CD4-positive, alpha-beta T cell treated with Interleukin-6 for 4 hours (primary cell): ENCODE results near the gene FAM83G.
"Not testable (repeated sequence)": the region's sequence is repeated elsewhere in the genome, so short reads cannot be mapped to it uniquely, and the experiment has no call there.

Experiments
- DNase-seq: peaks from one replicate; pipeline ENCODE4 v3.0.0-alpha.2; 2020; ENCODE audit warnings: mixed read lengths

Gene FAM83G

DNA sequence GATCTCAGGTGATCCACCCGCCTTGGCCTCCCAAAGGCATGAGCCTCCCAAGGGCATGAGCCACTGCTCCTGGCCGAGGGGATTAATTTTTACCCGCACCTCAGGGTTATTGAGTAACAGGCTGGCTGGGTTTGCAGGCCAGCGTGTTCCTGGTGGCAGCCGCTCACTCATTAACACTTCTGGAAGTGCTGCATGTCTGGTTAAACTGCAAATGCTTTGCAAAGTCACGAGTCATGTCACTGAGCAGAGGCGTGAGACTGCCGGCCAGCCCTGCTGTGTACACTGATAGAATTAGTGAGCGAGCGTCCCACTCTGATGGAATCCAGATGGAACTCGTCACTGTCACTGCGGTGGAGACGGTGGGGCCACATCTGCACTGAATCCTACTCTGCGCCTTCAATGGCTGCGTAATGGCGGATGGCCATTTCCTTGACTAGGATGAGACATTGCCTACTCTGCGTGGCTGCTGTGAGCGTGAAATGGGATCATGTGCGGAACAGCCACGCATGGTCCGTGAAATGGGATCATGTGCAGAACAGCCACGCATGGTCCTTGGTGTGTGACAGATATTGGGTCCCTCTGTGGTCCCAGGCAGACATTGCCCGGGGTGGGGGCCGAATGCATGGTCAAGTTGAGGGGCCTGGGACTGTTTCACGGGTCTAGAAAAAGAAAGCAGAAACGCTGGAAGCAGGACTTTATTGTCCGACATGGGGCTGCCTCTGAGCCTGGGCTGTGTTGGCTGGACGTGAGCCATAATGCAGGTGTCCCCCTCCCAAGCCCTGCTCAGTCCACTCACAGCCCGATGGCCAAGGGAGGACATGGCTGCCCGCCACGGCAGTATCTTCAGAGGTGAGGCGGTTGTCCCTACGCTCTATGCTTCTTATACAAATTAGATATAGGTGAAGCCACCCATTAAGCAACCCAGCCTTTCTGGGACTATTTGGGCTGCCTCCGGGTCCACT, 53.3 kb downstream of the FAM83G start:
- no peak for DNase-seq

DNA sequence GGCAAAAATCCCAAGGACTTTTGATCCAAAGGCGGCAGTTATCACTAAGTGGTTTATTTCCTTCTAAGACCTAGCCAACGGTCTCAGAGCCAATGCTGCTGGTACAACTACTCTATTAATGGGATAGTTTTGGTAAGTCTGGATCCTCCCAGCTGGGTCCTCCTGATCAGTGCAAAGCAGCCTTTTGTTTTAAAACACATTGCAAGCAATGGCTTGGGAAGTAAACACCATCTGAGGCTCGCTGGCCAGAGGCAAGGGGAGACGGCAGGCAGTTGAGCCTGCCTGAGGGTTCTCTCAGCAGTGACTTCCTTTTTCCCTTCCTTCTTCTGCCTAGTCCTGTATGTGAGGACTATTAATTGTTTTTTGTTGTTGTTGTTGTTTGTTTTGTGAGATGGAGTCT, 54.2 kb downstream of the FAM83G start:
- DNase-seq = no peak

DNA sequence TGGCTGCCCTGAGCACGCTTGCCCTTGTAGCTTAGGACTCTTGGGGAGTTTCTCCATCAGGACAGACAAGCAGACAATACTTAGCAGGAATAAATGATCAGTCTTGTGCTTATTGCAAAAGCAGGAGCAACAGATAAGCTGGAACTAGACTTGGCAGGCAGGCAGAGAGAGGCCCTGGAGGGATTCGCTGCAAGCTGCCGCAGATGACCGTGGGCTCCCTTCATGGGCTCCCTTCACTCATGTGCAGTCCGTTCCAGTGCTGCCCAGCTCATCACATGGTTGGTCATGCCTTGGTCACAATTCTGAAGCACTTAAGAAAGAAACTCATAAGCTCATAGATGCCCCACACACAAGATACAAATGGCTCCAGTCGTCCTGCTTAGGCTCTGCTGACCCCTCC, 55.0 kb downstream of the FAM83G start:
- no peak for DNase-seq

DNA sequence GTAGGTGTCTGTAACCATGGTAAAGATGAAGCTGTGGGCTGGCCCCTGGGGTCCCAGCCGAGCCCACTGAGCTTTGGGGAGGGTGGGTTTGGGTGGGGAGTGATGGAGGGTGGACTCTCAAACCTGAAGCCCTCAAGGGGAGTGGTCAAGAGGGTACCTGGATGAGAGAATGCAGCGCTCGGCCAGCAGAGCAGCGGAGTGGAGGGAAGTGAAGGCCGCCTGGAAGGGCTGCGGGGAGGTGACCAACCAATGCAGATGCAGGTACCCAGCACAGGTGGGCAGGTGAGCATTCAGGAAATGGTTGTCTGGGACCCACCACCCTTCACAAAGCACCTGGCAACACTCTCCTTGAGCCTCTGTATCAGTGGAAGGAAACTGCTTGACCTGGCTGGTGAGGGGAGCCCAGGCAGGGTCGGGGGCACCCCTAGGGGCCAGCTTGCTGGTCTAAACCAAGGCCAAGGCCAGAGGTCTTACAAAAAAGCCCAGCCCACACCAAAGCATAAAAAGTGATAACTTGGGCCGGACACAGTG, 56.0 kb downstream of the FAM83G start:
- DNase-seq = no peak

DNA sequence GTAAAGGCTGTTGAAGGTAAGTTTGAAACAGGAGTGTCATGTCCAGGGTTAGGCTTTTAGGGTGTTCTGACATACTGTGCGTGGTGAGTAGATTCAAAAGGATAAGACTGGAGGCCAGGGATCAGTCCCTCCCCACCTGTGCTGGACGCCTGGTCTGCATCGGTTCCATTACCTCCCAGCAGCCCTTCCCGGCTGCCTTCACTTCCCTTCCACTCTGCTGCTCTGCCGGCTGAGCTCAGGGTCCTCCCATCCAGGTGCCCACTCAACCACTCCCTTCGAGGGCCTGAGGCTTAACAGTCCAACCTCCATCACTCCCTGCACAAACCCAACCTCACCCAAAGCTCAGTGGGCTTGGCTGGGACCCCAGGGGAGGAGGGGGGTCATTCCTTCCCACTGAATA, 56.7 kb downstream of the FAM83G start:
- no peak for DNase-seq

DNA sequence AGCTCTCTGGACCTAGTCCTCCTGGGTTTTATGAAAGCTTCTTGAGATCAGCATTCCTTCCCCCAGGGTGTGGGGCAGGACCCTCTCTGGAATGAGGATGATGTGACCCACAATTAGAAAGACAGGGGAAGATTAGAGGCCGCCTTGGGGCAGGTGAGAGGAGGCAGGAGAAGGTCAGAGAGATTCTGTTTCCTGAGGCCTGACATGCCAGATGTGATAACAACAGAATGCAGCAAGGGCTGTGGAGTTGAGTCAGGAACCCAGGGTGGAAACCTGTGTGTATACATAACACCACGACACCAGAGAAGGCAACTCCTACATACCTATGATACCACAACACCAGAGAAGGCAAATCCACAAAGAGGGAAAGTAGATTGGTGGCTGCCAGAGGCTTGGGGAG, 58.0 kb downstream of the FAM83G start:
- no peak for DNase-seq

DNA sequence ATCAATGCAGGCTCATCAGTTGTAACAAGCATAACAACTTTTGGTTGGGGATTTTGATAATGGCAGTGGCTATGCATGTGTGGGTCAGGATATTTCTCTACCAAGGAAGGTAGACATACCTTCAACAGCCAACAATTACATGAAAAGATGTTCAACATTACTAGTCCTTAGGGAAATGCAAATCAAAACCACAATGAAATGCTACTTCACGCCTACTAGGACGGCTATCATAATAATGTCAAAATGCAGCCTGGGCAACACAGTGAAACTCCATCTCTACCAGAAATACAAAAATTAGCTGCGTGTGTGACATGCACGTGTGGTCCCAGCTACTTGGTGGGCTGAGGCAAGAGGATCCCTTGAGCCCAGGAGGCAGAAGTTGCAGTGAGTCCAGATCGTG, 59.9 kb downstream of the FAM83G start:
- no peak for DNase-seq

DNA sequence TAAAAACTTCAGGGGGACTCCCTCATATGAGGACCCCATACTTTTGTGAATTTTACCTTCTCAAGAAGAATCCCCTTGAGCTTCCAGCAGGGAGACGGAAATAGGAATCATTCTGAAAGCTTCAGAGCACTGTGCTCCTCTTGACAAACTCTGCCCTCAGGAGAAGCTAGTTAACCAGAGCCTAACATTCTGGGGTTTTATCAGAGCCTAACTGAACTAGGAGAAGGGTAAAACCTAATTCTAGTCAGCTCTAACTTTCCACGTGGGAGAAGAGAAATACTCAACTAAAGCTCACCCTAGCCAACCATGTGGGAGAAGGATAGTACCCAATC, 65.9 kb downstream of the FAM83G start:
- no peak for DNase-seq

DNA sequence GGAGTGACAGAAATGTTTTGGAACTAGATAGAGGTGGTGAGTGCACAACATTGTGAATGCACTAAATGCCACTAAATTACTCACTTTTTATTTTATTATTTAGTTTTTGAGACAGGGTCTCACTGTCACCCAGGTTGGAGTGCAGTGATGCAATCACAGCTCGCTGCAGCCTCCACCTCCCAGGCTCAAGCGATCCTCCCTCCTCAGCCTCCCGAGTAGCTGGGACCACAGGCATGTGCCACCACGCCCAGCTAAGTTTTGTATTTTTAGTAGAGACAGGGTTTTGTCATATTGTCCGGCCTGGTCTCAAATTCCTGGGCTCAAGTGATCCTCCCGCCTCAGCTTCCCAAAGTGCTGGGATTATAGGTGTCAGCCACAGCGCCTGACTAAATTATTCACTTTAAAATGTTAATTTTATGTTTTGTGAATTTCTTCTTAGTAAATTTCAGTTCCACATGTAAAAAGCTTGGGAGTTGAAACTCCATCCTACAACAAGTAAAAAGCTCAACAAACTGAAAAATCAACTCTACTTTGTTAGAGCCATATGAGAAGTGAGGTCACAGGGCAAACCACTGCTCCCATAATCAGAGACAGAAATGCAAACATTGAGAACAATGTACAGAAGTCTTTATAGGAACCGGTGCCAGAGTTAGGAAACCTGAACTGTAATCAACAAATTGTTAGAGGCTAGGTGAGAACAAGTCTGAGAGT, 66.4 kb downstream of the FAM83G start:
- DNase-seq = no peak

DNA sequence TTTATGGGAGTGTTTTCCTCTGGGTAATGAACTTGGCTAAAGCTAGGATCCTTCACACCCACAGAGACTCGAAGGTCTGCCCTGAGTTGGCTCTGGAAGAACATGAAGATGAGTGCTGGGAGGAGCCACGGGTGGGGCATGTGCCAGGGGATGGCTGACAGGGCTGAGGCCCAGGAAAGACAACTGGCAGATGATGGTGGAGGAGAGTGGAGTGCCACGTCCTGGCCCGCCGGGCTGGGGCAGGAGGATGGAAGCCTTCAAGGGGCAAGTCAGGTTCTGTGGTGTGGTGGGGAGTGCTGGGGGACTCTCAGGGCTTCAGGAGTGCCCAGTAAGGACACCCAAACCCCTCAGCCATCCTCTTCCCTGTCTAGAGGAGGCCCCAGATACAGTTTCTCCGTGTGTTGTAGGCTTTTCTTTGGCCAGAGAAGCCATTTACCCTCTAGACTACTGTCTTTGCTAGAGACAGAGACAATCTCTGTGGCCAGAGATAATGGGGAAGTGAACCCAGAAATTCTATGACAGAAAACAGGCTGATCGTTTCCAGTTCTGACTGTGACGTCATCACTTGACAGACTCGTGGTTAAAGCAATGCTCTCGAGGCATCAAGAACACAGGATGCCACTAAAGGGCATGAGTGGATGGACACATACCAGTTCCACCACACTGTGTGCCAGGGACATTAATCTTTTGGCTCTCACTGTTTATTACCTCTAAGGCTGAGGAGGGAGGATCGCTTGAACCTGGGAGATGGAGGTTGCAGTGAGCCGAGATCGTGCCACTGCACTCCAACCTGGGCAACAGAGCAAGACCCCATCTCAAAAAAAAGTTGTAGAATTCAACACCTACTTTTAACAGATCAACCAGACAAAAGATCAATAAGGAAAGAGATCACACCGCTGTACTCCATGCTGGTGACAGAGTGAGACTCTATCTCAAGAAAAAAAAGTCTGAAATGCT, 71.2 kb downstream of the FAM83G start:
- no peak for DNase-seq

DNA sequence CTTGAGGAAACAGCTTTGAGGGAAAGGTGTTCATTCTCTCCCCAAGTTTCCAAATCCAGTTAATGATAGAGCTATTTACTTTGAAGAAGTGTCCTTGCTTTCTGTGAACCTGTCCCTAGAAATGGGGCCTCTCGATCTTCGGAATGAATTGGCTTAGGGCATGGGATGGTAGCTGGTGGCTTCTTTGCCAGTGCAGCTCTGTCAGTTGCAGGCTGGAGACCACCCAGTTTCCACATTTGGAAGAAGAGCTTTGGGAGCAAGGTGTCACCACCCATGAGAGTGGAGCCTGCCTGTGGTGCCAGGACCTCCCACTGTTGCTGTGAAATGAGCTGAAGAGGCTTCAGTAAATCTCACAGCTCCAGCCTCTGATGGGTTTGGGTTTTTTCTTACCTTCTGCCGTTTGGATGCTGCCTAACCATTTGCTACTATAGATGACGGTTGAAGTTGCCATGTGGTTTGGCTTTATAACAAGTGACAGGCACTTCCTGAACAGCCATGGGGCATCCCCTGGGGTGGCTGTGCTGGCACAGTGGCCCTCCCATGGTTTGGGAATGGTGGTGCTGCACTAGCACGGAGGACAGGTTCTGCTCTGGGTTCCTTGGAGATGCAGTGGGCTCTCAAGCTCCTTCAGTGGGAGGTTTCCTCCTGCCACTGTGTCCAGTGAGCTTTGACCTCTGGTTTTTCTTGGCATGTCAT, 72.1 kb downstream of the FAM83G start:
- DNase-seq = no peak

DNA sequence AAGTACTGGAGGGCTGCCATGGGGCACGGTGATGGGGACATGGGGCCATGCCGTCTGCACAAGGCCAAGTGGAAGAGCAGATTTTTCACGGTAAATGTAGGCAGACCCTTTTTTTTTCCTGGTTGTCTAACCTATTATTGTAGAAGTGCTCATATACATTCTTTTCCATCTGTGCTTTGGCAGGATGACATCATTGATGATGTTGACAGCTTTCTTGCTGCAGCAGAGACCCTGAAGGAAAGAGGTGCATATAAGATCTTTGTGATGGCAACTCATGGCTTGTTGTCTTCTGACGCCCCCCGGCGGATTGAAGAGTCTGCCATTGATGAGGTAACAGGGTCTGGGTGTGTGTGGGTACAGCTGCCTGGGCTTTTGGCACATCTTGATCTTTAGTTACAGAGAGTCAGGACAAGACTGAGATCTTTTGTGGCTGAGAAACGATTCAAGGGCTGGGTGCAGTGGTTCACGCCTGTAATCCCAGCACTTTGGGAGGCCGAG, 75.9 kb downstream of the FAM83G start:
- DNase-seq = no peak

DNA sequence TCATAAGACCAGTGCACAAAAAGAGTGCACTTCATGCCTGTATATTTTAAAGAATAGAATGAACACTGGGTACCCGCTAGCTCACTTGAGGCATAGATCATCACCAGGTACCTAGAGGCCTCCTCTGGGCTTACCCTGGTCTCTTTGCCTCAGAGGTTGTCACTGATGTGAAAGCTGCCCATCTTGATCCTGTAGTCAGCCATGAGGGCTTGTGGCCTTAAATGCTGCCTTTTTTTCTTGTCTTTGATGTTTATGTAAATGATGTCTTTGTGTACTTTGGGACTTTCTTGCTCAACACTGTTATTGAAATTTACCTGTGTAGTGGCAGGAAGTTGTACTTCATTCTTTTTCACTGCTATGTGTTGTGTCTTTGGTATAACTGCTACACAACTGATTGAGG, 79.4 kb downstream of the FAM83G start:
- no peak for DNase-seq

DNA sequence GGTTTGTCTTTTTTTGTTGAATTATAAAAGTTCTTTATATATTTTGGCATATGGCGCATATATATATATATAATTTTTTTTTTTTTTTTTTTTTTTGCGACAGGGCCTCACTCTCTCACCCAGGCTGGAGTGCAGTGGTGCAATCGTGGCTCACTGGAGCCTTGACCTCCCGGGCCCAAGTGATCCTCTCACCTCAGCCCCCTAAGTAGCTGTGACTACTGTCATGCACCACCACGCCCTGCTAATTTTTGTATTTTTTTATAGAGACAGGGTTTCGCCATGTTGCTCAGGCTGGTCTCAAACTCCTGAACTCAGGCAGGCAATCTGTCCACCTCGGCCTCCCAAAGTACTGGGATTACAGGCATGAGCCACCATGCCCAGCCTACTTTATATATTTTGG, 82.0 kb downstream of the FAM83G start:
- DNase-seq = not testable (repeated sequence)

DNA sequence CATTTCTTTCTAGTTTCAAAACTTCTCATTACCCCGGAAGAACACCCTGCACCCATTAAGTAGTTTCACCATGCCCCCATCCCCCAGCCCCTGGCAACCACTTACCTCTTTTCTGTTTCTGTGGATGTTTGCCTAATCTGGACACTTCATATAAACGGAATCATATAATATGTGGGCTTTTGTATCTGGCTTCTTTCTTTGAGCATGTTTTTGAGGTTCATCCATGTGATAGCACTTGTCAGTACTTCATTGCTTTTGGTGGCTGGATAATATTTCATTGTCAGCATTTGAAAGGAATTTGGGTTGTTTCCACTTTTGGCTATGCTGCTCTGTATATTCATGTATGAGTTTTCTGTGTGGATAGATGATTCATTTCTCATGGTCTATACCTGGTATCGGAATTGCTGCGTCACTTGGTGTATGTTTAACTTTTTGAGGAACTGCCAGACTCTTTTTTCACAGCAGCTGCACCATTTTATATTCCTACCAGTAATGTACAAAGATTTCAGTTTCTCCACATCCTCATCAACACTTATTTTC, 82.6 kb downstream of the FAM83G start:
- no peak for DNase-seq

DNA sequence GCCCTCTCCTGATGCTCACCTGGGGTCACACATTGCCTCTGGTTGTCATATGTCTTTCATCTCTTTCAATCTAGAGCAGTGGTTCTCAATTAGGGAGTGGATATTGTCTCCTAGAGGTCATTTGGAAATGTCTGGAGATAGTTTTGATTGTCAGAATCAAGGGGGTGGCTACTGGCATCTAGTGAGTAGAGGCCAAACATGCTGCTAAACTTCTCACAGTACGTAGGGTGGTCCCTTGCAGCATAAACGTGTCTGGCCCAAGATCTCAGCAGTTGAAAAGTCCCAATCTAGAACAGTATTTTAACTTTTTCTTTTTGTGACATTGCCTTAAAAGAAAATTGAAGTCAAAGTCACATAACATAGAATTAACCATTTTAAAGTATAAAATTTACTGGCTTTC, 83.1 kb downstream of the FAM83G start:
- DNase-seq = no peak

DNA sequence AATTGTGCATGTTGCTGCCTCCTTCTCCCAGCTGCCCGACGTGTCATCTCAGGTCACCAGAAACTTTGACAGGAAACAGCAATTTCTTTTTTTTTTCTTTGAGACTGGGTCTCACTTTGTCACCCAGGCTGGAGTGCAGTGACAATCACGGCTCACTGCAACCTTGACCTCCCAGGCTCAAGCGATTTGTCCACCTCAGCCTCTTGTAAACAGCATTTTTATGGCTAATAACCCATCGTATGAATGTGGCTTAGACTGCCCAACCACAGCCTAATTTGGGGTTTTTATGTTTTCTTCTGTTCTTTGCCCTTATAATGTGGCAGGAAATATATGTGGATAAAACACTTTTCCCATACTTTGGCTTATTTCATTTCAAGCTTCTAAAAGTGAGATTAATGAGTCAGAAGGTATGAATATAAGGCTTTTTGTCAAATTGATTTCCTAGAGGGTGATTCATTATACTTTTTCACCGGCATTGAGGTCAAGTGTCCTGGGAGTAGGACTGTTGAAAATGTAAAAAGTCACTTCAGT, 83.6 kb downstream of the FAM83G start:
- DNase-seq = peak; percentile 39

DNA sequence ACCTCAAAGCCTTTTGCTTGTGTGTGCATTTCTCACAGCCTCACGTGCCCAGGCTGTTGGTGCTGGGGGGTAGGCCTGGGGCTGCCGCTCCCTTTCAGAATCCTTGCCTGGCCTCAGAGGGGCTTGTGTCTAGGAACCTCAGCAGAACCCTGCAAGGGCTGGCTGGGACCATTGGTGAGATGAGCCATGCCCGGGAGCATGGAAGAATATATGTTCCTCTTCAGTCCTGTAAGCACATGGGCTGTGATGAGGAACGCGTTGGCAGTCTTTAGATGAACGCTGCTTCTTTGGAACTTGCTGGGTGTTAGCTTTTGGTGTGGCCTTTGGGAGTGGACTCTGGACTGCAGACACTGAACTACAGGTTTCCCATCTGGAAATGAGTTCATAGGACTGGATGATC, 84.6 kb downstream of the FAM83G start:
- DNase-seq = no peak
